NK-92 treated with Interleukin-12 subunit alpha and Interleukin-12 subunit beta, amount 100 ng/mL, for 24 hours (cell line): Measurements from ENCODE around the gene PIGK.

Source experiments
- DNase-seq: peaks from one replicate; lab custom pipeline; 2025; lab: John Stamatoyannopoulos, UW

PIGK gene

GRCh38 chr1:77096496-77097255 lies 122.6 kb downstream of the PIGK start:
- DNase-seq, result no peak

GRCh38 chr1:77095236-77095635 lies 124.0 kb downstream of the PIGK start:
- DNase-seq, result no peak

GRCh38 chr1:77089756-77090155 lies 129.5 kb downstream of the PIGK start:
- no peak for DNase-seq

- no peak for DNase-seq
These were observed 134.1 kb downstream of the PIGK start for GRCh38 chr1:77085109-77085508.

GRCh38 chr1:77084457-77084856 lies 134.8 kb downstream of the PIGK start:
- no peak for DNase-seq

- DNase-seq, result no peak
These were observed 137.4 kb downstream of the PIGK start for GRCh38 chr1:77081834-77082233.

- DNase-seq, result no peak
These were observed 142.5 kb downstream of the PIGK start for GRCh38 chr1:77076759-77077158.

GRCh38 chr1:77068013-77068412 lies 151.2 kb downstream of the PIGK start:
- no peak for DNase-seq

GRCh38 chr1:77065693-77066342 lies 153.4 kb downstream of the PIGK start:
- no peak for DNase-seq

GRCh38 chr1:77064246-77064645 lies 155.0 kb downstream of the PIGK start:
- DNase-seq, result no peak

GRCh38 chr1:77063118-77063517 lies 156.1 kb downstream of the PIGK start:
- DNase-seq, result no peak

- DNase-seq, result no peak
These were observed 158.1 kb downstream of the PIGK start for GRCh38 chr1:77061162-77061561.

GRCh38 chr1:77060000-77060399 lies 159.2 kb downstream of the PIGK start:
- no peak for DNase-seq

GRCh38 chr1:77057994-77058585 lies 161.1 kb downstream of the PIGK start:
- DNase-seq, result no peak

GRCh38 chr1:77056525-77056924 lies 162.7 kb downstream of the PIGK start:
- DNase-seq, result no peak

- no peak for DNase-seq
These were observed 167.8 kb downstream of the PIGK start for GRCh38 chr1:77051425-77051824.

- DNase-seq, result no peak
These were observed 170.6 kb downstream of the PIGK start for GRCh38 chr1:77048615-77049005.

- DNase-seq, result no peak
These were observed 171.1 kb downstream of the PIGK start for GRCh38 chr1:77047978-77048614.

- DNase-seq, result no peak
These were observed 171.7 kb downstream of the PIGK start for GRCh38 chr1:77047575-77047974.

GRCh38 chr1:77044133-77044849 lies 174.9 kb downstream of the PIGK start:
- DNase-seq, result no peak

- DNase-seq, result no peak
These were observed 178.4 kb downstream of the PIGK start for GRCh38 chr1:77040826-77041225.

GRCh38 chr1:77039739-77040138 lies 179.5 kb downstream of the PIGK start:
- DNase-seq, result no peak
